ENCODE measurements around the gene ZNF586. TPM values are rescaled to one million over a fixed set of nuclear protein-coding genes. Genes with fewer than 3 reads are reported as not detected.

Gene ZNF586
- total RNA-seq, result 12.5 and 12.9 TPM in 2 replicates

DNA sequence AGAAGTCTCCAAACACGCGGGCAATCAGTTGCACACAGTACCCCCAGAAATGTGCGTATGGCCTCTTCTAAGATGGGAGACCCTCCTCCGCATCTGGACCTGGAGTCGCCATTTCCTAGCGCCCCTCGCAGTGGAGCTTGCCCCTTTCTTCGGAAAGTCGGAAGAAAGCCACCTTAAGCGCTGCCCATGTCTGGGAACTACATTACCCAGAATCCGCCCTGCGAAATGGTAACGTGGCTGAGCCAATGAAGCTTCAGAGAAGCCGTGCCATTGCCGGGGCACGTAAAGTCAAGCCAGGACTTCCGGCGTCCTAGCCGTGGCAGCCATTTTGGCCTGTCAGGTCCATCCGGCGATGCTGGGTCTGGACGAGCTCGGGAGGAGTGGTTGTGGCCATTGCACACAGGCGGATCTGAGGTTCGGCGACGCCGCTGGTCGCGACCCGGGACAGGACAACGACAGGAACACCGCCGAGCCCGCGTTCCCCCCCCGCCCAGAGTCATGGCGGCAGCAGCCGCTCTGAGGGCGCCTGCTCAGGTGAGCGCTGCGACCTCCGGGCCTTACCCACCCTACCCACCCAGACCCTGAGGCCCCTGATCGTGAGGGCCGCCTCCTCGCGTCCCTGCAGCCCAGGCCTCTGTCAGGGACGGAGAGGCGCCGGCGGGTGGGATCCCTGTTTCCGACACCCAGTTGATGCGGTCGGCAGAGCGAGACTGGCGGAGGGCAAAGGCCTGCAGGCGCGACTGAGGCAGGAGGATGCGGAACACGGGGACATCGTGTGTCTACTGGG, at the start of gene ZNF586:
Gene ZNF586 (plus strand): TSS at position 332 of the 787 bp plus-strand sequence. CDS start 167 bp downstream, at position 499.

DNA sequence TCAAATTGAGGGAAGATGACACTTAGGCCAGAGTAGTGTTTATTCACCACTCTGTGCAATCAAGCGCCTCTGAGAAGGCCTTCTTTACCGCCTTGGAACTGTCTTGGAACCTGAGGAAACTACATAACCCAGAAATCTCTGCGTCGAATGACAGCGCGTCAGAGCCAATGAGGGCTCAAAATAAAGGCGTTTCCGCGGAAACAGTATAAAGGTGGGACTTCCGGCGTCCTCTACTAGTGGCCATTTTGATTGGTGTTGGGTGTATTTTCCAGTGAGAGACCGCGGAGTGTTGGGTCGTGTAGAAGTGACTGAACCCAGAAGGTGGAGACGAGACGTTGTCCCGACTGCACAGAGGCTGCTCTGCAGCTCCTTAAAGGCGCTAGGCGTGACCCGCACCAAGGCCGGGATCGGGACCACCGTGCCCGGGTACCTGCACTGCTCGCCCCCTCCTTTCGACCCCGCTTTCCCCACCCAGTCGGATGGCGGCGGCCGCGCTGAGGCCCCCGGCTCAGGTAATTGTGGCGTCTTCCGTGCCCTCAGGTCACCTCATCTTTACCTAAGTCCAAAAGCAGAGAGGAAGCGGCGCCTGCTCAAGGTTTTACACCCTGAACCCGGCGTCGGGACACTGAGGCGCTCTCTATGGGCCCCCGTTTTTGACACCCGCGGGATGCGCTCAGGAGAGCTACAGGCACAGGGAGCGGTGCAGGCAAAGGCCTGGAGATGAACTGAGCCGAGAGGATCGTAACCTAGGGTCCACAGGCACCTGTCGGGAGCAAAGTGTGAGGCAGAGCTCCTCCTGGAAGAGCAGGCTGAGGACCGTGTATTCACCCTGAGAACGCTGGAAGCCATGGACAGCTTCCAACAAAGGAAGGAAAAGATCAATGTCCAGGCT, 22.6 kb upstream of the ZNF586 start, which contains the start of gene ZNF776:
Gene ZNF776 (plus strand): TSS at position 236 of the 892 bp plus-strand sequence. CDS start 244 bp downstream, at position 480.

DNA sequence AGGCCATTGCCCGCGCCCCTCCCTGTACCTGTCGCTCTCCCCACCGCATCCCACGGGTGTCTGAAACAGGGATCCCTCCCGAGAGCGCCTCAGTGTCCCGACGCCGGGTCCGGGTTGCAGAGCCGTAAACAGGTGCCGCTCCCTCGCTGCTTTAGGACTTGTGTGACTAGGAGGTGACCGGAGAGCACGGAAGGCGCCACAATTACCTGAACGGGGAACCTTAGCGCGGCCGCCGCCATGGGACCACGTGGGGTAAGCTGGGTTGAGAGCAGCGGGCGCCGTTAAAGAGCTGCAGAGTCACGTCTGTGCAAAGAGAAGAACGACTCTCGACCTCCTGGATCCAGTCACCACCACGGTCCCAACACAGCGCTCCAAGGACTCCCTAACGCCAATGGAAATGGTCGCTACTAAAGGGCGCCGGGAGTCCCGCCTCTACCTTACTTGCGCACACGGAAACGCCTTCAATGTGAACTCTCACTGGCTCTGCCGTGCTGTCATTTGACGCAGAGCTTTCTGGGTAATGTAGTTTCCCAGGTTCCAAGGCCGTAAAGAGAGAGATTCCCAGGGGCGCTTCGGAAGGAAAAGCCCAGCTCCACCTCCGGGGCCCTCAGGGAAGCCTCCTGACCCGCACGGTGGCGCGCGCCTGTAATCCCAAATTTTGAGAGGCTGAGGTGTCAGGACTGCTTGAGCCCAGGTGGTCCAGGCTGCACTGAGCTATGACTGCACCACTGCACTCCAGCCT, 45.2 kb downstream of the ZNF586 start, which contains the start of gene ZNF552:
Gene ZNF552 (minus strand): TSS at position 409 of the 742 bp plus-strand sequence. CDS start 170 bp downstream, at position 239.

DNA sequence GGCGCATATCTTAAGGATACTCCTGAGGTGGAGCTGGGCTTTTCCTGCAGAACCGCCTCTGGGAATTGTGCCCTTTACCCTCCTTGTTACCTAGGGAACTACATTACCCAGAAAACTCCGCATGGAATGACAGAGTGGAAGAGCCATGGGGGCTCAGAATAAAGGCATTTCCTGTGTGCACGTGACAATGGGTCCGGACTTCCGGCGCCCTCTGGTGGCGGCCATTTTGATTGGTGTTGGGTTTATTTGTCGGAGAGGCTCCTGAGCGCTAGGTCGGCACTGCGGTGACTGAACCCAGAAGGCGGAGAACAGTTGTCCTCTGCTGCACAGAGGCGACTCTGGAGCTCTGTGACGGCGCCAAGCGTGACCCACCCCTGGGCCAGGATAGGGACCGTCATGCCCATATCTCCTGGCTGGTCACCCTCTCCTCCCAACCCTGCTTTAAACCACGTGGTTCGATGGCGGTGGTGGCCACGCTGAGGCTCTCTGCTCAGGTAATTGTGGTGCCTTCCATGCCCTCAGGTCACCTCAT, 60.7 kb downstream of the ZNF586 start, which contains the start of gene ZNF587B:
Gene ZNF587B (plus strand): TSS at position 229 of the 532 bp plus-strand sequence. CDS start 230 bp downstream, at position 459.

Other genes starting within 250 kb of the ZNF586 start
- gene ZNF549, start 242.3 kb upstream of the ZNF586 start, total RNA-seq, result 3.9 and 6.9 TPM in 2 replicates
- gene ZNF550, start 209.8 kb upstream of the ZNF586 start, total RNA-seq, result 8.4 and 9.6 TPM in 2 replicates
- gene ZNF416, start 190.8 kb upstream of the ZNF586 start, total RNA-seq, result 6.3 and 8.6 TPM in 2 replicates
- gene ZIK1, start 185.5 kb upstream of the ZNF586 start, total RNA-seq, result 3.5 and 15.3 TPM in 2 replicates
- 2.2 and 11.0 TPM in 2 replicates for gene ZNF530, start 169.8 kb upstream of the ZNF586 start, total RNA-seq
- gene ZNF134, start 155.4 kb upstream of the ZNF586 start, total RNA-seq, result 29.1 and 32.1 TPM in 2 replicates
- 11.2 and 11.6 TPM in 2 replicates for gene ZNF211, start 136.5 kb upstream of the ZNF586 start, total RNA-seq
- gene ZSCAN4, start 100.7 kb upstream of the ZNF586 start, total RNA-seq, result 0.22 TPM in 1 of 2 replicates, not detected in the other
- gene ZNF551, start 87.7 kb upstream of the ZNF586 start, total RNA-seq, result 5.7 and 12.2 TPM in 2 replicates
- gene ZNF154, start 60.5 kb upstream of the ZNF586 start, total RNA-seq, result 2.3 and 3.3 TPM in 2 replicates
- 6.1 and 7.4 TPM in 2 replicates for gene ZNF671, start 42.1 kb upstream of the ZNF586 start, total RNA-seq
- gene ZNF776, start 22.9 kb upstream of the ZNF586 start, total RNA-seq, result 10.1 and 13.2 TPM in 2 replicates
- 6.6 and 7.2 TPM in 2 replicates for gene ZNF552, start 45.2 kb downstream of the ZNF586 start, total RNA-seq
- gene ZNF587B, start 60.6 kb downstream of the ZNF586 start, total RNA-seq, result 21.0 and 30.6 TPM in 2 replicates
- gene ZNF587, start 80.2 kb downstream of the ZNF586 start, total RNA-seq, result 34.1 and 37.8 TPM in 2 replicates
- 7.0 and 13.9 TPM in 2 replicates for gene ZNF814, start 119.4 kb downstream of the ZNF586 start, total RNA-seq
- gene ZNF417, start 146.9 kb downstream of the ZNF586 start, total RNA-seq, result 13.3 and 17.9 TPM in 2 replicates
- gene ZNF418, start 165.7 kb downstream of the ZNF586 start, total RNA-seq, result 3.1 and 4.0 TPM in 2 replicates
- gene ZNF256, start 178.0 kb downstream of the ZNF586 start, total RNA-seq, result 4.8 and 5.0 TPM in 2 replicates
- gene C19orf18, start 204.9 kb downstream of the ZNF586 start, total RNA-seq, result 0.14 and 0.44 TPM in 2 replicates
- 14.2 and 18.4 TPM in 2 replicates for gene ZNF606, start 233.1 kb downstream of the ZNF586 start, total RNA-seq